HG02840 (cell line): ENCODE measurements around the gene LUC7L3.

ENCODE experiments used
- ATAC-seq: cut with Tn5 transposase; IDR thresholded peaks from one replicate; pipeline ENCODE4 v1.9.1; 2021; ENCODE audit warnings: mild to moderate bottlenecking, moderate library complexity, moderate number of reproducible peaks; ENCODE audit not compliant: unreplicated experiment, low FRiP score

LUC7L3 gene

DNA sequence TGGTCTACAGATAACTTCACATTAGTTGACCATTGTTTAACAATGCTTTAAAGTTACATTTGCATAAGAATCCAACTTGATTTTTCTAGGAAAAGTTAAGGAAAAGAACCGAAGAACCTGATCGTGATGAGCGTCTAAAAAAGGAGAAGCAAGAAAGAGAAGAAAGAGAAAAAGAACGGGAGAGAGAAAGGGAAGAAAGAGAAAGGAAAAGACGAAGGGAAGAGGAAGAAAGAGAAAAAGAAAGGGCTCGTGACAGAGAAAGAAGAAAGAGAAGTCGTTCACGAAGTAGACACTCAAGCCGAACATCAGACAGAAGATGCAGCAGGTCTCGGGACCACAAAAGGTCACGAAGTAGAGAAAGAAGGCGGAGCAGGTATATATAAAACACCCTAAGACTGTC lies 26.2 kb downstream of the LUC7L3 start:
- no peak for ATAC-seq

DNA sequence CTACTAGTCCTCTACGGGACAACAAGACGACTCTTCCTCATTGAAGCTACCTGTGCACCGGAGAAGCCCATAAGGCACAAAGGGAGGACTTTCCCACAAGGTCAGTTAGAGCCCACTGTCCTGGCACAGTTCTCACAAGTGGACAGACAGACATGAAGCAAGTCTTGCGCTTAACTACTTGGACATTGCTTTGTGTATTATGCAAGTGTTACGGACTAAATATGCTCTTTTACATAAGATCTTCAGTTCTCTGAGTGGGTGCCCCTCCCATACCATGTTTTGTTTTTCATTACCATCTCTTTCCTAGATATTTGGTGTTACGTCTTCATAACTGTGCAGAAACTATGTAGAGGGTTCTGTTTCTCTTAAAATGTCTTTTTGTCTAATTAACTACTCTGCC lies 29.8 kb downstream of the LUC7L3 start:
- ATAC-seq, result no peak

DNA sequence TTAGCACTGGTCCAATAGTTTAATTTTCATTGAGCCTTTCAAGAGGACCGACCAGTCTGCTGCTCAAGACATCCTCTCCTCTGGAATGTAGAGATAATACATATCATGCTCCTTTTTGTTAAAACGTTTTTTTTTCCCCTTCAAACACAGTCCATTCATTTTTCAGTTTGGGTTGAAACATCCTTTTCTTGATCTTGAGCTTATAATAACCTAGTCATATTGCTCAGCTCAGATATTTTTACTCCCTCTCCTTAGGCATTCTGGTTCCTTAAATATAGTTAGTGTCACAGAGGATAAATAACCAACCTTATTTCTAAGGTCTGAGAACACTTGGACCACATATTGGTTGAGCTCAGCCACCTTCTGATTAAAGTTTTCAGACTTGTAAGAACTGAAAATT lies 35.1 kb downstream of the LUC7L3 start:
- no peak for ATAC-seq

DNA sequence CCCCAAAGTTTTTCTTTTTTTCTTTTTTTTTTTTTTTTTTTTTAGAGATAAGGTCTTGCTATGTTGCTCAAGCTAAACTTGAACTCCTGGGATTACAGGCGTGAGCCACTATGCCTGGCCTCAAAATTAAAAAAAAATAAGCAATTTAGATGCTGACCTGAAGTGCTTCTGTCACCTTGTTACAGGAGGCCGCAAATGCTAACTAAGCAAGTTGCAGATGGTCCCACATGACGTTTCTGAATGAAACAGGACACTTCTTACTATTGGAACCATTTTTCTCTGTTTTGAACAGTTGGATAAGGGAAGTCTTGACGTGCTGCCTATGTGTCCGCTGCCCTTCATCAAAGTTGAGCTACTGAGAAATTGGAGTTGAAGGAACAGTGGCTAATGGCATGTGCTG lies 39.1 kb downstream of the LUC7L3 start:
- ATAC-seq, result no peak

DNA sequence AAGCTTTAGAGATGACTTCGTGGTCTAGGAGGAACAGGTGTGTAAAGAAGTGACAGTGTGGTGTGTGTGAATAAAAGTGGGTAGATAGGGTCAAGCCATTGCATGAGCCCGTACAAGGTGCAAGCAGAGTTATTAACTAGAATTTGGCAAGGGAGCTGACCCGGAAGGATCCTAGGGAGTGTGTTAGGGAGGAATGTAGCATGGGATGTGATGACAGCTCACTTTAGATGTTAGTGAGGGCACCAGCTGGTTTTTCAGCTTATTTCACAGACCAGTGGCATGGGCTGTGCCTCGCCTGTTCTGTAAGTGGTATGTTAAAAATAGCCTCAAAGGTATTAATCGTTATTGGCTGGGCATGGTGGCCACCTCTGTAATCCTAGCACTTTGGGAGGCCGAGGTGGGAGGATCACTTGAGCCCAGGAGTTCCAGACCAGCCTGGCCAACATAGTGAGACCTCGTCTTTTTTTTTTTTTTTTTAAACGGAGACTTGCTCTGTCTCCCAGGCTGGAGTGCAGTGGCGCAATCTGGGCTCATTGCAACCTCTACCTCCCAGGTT lies 39.7 kb downstream of the LUC7L3 start:
- ATAC-seq, result no peak

DNA sequence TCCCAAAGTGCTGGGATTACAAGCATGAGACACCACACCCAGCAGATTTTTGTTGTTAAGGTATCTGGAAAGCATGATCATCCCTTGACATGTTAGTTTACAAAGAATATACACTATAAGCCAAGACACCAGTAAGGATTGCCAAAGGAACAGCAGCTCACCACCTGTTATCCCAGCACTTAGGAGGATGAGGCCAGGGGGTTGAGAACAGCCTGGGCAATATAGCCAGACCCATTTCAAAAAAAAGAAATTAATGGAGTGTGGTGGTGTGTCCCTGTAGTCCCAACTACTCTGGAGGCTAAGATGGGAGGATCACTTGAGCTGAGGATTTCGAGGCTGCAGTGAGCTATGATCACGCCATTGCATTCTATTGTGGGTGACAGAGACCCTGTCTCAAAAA lies 42.8 kb downstream of the LUC7L3 start:
- ATAC-seq, result no peak

DNA sequence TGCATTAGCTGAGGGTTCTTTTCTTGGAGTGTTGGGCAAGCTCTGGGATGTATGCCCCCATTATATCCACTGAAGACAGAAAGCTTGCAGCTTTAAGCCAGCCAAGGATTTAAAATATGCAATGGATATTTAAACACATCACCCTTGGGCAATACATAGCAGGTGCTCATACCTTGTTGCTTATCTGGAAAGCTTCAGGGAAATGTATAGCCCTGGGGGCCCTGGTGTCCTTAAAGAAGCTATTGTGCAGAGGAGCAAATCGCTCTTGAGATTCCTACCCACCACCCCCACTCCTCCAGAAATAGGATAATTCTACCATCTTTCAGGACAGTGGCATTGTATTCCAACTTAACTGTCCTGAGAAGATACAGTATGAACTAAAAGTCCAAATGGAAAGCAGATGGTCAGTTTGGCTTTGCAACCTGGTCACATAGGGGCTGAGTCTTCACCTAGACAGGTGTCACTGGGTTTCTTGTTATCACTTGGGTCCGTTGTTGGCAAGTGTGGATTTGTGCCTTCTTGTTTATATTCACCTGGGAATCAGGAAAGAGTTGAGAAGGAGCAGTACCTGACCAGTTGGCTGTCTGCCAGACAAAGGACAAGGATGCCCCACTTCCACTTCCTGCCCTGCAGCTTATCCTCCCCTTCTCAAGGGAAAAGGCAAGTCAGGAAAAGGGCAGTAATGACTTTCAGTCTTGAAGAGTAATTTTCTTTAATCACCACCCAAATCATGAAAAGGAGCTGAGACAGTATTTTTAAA lies 44.5 kb downstream of the LUC7L3 start:
- no peak for ATAC-seq

DNA sequence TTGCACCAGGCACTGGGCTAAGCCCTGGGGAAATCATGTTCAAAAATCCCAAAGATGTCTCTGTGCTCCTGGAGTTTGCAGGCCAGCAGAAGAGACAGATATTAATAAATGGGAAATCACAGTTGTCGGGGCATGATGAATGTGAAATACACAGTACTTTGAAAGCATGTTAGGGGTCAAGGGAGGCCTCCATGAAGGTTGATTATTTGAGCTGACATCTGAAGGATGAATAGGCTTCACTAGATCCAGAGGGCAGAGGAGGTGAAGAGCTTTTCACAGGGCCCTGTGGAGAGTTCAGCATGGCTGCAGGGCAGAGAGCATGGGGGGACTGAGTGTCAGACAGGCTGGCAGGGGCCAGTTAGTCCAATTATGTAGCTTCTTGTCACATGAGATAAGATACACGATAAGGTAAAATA lies 45.3 kb downstream of the LUC7L3 start:
- ATAC-seq, result no peak

DNA sequence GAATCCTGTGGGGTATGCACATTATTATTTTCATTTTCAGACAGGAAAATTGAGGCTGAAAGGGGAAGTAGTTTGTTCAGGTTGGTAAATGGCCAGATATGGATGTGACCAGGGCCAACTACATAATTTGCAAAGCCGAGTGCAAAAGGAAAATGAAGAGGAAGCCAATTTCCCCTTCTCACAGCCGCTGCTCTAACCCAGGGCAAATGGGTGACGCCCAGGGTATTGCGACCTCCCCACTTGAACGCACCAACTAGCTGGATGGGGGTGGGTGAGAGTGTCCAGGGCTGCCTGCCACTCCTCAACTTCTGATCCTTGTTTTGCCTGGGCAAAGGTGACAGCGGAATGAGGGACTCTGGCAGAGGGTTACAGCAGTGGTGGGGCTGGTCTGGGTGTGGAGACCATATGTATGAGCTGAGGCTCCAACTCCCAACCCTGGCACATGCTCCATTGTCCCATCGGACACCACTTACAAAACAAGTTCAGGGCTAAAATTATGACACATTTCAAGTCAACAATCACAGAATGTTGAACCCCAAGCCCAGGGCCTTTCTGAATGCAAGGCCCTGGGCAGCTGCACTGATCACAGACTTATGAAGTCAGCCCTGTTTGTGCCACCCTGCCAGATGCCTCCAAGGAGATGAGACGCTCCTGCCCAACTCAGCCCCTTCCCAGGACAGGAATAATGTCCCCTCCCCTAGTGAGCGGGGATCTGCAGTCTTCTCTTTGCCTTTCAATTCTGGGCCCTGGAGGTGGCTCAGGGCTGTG lies 46.2 kb downstream of the LUC7L3 start:
- ATAC-seq, result no peak

DNA sequence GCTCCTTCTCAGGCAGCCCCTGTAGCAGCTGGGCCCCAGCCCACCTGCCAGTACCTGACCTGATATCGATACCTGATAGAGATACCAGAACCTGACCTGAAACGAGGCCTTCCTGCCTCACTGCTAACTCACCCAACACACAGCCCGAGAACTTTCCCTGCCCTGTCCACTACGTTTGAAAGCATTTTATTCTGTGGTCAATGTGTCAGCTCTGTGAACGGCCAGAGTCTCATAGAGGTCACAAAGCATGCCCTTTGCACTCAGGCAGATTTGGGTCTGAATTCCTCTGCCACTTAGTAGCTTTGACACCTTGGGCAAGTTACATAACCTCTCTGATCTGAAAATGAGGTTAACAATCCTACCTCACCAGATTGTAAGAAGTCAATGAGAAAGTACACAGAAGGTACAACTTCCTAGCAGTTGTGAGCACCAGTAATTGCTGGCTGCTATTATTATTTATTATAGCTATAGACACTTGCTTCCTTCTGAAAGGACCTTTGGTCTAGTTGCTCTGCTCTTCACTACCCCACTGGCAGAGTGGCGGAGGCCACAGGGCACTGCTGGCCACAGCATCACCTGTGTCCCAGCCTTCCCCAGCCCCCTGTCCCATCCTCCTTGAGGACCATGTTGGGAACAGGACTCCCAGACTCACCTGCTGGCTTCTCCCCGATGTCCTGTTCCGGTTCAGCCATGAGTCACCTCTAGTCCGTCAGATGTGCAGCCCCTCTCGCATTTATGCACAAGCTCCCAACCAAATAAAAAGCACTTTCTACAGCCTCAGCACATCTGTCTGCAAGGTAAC lies 47.0 kb downstream of the LUC7L3 start:
- no peak for ATAC-seq

DNA sequence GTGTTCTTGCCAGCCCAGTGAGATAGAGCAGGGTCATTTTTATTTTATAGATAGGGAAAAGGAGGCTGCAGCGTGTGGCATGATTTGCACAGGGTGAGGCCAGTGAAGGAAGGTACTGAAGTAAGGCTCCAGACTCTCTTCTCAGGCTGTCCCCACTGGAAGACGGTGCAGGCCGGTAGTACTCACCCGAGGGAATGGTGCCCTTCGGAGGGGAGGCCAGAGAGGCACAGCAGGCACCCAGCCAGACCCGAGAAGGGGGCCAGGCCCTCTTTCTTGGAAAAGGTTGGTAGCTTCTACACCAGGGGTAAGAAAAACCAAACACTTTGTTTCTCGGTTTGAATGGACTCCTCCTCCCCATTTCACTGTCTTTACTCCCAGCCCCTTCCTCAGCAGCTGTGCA lies 47.6 kb downstream of the LUC7L3 start:
- ATAC-seq, result no peak

DNA sequence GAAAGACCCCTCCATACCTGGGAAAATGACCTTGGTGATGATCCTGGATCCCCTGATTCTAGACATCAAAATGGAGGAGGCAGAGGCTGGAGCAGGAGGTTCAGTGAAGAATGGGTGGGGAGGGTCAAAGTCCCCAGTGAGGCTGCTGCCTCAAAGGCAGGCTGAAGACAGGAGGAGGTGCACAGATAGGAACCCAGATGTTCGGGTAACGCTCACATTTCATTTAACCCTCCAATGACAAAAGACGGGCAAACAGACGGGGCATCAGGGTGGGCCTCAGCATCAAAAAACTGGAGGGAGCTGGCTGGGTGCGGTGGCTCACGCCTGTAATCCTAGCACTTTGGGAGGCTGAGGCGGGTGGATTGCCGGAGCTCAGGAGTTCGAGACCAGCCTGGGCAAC lies 48.0 kb downstream of the LUC7L3 start, which contains the start of gene ANKRD40CL:
Gene ANKRD40CL, minus strand, starts transcription at position 73 of the 400 bp plus-strand sequence. CDS start 605 bp downstream, outside the sequence.
- ATAC-seq, result no peak

DNA sequence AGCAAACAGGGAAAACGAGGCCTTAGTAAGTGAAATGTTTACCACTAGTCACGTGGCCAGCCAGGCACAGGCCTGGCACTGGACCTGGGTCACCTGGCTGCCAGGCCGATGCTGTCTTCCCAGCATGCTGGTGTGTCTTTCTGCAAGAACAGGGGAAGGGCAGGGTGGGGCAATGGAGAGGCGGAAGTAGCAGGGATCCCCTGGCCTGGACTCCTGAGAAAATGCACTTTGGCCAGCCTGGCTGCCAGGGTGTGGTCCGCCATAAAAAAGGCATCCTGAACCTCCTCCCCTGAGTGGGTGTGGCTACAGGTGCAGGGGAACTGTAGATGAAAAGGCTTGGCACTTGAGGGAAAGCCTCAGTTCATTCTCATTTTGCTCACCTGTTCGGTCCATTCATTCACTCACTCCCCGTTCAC lies 49.0 kb downstream of the LUC7L3 start:
- no peak for ATAC-seq

DNA sequence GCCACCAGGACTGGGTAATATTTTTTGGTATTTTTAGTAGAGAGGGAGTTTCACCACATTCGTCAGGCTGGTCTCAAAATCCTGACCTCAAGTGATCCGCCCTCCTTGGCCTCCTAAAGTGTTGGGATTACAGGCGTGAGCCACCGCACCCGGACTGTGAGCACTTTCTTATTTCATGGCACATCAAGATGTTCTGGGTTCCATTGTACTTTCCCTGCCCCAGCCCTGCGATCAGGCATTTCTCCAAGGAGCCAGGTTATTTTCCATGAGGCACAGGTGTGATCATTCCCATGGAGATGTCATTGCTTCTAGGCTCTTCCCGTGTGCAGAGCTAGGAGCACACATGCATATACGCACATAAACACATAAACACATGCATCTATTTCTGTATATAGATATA lies 50.5 kb downstream of the LUC7L3 start:
- no peak for ATAC-seq

DNA sequence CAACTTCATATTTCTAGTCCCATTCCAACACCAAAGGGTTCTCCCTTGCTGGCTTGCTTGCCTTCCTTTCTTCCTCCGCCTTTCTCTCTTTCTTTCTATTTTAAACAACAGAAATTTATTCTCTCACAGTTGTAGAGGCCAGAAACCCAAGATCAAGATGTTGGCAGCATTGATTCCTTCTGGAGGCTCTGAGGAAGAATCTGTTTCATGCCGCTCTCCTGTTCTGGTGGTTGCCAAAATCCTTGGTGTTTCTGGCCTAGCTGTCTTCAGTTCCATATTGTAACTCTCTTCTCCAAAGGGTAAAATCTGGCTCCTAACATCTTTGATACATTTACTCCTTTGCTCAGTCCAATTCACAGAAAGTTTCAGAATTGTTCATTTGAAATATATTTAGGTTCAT lies 50.9 kb downstream of the LUC7L3 start:
- no peak for ATAC-seq

DNA sequence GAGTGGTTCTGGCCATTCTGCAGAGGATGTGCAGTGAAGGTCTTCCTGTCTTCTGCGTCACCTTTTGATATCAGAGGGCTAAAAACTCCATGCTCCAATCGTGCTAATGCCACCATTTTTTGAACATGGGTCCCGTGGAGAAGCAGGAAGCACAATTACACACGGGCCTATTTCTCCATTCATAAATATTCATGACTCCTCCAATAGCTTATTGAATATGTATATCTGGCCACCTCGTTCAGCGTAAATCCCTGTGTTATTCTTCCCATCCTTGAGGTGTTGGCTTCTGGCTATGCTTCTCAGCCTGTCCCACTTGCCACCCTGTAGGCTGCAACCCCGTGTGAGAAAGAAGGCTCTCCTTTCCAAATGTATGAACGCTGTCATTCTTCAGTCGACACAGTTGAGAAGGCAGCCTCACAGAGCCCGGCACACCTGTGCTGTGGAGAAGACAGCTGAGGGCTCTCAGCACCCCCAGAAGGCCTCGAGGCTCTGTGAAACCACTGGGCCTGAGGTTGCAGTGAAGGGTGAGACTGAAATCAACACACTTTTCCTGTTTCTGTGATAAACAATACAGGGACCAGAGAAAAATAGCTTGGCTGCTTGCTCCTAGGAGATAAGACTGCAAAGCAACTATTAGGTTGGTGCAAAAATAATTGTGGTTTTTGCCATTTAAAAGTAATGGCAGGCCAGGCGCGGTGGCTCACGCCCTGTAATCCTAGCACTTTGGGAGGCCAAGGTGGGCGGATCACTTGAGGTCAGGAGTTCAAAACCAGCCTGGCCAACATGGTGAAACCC lies 52.8 kb downstream of the LUC7L3 start:
- no peak for ATAC-seq

DNA sequence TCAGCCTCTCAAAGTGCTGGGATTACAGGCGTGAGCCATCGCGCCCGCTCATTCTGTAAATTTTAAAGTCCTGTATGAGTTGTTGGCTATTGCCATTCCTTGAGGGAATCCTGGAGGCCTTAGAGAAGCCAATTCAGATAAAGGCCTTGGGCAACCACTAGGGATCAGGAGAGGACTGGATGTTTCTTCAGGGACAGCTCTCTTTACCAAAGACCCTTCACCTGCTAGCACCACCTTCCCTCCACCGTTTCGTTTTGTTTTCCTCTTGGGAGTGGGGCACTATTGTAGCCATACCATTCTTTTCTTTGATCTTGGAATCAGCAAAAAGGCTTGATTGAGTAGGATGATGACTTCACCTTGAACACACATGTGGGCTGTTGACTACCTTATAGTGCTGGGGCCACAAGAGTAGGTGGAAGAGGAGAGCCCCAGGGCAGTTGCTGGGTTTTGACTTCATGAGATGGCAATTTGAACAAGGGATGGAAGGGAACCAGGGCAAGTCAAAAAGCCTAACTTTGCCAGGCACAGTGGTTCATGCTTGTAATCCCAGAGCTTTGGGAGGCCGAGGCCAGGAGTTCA lies 54.9 kb downstream of the LUC7L3 start:
- ATAC-seq, result no peak

DNA sequence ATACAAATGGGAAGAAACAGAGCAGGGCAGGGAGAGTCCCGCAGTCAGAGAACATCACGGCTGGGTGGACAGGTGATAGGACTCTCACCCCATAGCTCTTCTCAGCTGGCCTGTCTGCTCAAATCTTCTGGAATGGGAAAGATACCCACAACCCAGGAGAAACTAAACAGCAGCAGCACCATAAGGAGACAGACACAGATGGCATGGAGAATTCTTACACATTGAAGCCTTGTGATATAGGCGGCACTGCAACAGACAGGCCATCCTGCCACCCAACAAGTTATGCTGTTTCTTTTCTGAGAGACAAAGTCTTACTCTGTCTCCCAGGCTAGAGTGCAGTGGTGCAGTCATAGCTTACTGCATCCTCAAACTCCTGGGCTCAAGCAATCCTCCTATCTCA lies 56.5 kb downstream of the LUC7L3 start:
- ATAC-seq, result no peak

DNA sequence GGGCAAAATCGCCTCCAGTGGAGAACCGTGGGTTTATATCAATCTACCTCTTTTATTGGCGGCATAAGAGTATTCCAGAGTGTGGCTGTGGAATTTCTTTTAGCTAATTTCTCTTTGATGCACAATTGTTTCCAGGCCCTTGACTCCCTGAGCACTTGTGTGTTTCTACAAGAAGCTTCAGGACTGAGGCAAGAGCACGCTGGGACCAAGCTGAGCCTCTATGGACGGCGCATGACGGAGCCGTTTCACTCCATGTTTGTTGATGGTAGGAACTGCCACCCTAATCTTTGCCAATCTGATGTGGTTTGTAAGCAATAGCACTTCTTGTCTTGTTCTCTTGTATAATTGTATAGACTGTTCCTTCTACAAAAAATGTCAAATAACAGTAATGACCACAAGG lies 59.1 kb downstream of the LUC7L3 start:
- no peak for ATAC-seq

DNA sequence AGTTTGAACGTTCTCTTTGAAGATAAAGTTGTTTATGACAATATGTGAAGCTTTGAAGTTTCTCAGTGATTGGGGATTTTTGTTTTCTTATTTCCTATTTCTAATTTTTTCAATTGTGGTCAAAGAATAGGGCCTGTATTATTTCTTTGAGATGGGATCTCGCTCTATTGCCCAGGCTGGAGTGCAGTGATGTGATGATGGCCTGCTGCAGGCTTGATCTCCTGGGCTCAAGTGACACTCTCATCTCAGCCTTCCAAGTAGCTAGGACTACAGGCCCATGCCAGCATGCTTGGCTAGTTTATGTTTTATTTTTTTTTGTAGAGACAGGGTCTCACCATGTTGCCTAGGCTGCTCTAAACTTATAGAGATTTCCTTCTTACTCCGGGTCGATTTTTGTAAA lies 59.6 kb downstream of the LUC7L3 start:
- no peak for ATAC-seq
